Measurements from ENCODE around the gene COLEC11.

DNA sequence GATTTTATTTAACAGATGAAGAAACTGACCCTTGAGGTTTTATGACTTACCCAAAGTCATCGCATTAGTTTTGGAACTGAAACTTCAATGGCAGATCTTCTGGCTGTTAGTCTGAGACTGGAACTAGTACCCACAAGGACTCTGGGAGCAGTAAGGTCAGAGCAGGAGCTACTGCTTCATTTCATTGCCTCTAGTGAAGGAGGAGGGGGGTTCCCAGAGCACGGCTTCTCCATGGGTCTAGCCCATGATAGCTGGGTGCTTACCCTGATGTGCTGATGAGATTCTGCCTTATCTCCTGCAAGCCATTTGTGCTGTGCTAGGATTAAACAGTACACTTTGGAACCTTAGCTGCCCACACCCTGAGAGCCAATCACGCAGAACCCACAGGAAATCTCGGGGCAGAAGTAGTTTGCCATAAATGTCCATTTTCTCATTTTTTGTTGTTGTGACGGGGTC lies 31.4 kb upstream of the COLEC11 start:
- TF ChIP-seq RAD21 (conservative IDR thresholded peaks at IDR 0.05 in 1 of 2, IDR thresholded peaks at IDR 0.05 in 1 of 2) (no peak), ZC3H11A (IDR thresholded peaks at IDR 0.05) (no peak), POLR2A (IDR thresholded peaks at IDR 0.05; ENCODE audit: low read length) (no peak), BHLHE40 (IDR thresholded peaks at IDR 0.05; ENCODE audit: low read depth, low read length) (no peak)
- TF ChIP-seq, protein P1, sequence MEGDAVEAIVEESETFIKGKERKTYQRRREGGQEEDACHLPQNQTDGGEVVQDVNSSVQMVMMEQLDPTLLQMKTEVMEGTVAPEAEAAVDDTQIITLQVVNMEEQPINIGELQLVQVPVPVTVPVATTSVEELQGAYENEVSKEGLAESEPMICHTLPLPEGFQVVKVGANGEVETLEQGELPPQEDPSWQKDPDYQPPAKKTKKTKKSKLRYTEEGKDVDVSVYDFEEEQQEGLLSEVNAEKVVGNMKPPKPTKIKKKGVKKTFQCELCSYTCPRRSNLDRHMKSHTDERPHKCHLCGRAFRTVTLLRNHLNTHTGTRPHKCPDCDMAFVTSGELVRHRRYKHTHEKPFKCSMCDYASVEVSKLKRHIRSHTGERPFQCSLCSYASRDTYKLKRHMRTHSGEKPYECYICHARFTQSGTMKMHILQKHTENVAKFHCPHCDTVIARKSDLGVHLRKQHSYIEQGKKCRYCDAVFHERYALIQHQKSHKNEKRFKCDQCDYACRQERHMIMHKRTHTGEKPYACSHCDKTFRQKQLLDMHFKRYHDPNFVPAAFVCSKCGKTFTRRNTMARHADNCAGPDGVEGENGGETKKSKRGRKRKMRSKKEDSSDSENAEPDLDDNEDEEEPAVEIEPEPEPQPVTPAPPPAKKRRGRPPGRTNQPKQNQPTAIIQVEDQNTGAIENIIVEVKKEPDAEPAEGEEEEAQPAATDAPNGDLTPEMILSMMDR (IDR thresholded peaks at IDR 0.05), result no peak
